ENCODE data around the gene MXI1. TPM values are rescaled to one million over a fixed set of nuclear protein-coding genes. Genes with fewer than 3 reads are reported as not detected.

MXI1 gene
- total and polyA plus RNA-seq, 2 of the 4 experiments (the other 2 are of a cell fraction) = 7.2 to 11.8 TPM

DNA sequence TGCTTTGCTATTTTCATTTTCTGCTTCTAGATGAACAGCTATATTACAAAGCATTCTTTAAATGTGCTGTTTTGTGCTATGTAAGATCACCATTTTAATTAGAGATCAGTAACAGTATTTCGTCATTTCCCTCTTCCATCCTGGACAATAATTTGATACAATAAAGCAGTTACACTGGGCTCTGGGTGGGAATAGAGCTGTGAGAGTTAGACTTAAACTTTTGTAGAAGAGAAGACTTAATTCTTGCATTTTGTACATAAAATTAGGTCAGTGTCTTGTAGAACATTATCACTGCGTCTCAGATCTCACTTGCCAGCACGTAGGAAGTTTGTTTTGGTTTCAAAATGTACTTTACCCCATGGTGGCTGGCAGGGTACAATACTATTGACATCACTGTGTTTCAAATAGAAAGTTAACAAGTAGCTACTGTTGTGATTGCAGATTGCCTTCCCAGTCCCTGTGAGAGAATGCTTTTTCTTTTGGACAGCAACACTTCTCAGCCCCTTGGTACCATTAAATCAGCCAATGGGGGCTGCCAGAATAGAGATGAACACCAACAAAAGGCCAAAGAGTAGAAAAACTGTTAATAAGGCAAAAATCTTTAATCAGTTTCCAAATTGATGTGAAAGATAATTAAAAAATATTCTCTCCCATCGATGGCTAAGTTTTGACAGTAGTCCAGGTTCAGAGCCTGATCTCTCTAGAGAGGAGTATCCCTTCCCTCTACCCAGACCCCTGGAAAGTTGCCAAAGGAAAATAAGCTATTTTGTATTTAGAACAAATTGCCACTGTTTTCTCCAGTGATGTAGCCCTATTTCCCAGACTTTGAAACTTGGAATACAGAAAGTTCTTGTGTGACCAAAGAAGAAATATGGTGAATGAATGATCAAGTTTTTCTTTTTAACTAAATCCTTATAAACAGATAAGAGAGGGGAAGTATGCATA, 62.2 kb downstream of the MXI1 start:
- CTCF ChIA-PET = interaction anchor here (1.7 kb wide), 1 partner anchor 10 kb away, joined by 6 read pairs; no protein-coding TSS in a partner anchor
- no peak overlapping the region for H2AK9ac ChIP-seq (replicated peaks; ENCODE audit: low read depth, low read length, poor library complexity)
- H4K20me1 ChIP-seq (ENCODE audit: insufficient read depth, low read length) = no peaks in the 10 kb centered on the region
- H3K23ac ChIP-seq (ENCODE audit: low read depth, low read length) = no peak overlapping the region
- ATAC-seq (ENCODE audit: low read depth) = no peak
- H3K9me1 ChIP-seq (ENCODE audit: insufficient read depth, low read length) = no peaks in the 10 kb centered on the region
- H2BK15ac ChIP-seq (ENCODE audit: low read depth, low read length) = no peak overlapping the region
- H3K4me2 ChIP-seq (ENCODE audit: low read depth, low read length) = peak overlapping the region; percentile 16; the same call in 1 of the 2 replicates
- no peak overlapping the region; the same call in 1 of the 2 replicates for H3K4me3 ChIP-seq (ENCODE audit: insufficient read depth, low read depth, low read length)
- WGBS, 2 experiments (ENCODE audit: extremely low coverage in 2 of 2, insufficient read length in 1 of 2) = no CpG with 5 or more reads among the region's 4 CpGs
- no peak overlapping the region for H2AFZ ChIP-seq (replicated peaks; ENCODE audit: low read length, poor library complexity)
- BruUV-seq (replicated peaks) = no TSS peak
- no peaks in the 10 kb centered on the region for H3K36me3 ChIP-seq (ENCODE audit: control insufficient read depth, insufficient read depth, low read length)
- H4K5ac ChIP-seq (ENCODE audit: low read depth, low read length) = no peak overlapping the region
- TF ChIP-seq MAZ (IDR thresholded peaks at IDR 0.05; ENCODE audit: borderline replicate concordance, low read depth, low read length) = no peak
- TF ChIP-seq RAD21 (IDR thresholded peaks at IDR 0.05; ENCODE audit: low read length) = no peak
- TF ChIP-seq, protein P1, sequence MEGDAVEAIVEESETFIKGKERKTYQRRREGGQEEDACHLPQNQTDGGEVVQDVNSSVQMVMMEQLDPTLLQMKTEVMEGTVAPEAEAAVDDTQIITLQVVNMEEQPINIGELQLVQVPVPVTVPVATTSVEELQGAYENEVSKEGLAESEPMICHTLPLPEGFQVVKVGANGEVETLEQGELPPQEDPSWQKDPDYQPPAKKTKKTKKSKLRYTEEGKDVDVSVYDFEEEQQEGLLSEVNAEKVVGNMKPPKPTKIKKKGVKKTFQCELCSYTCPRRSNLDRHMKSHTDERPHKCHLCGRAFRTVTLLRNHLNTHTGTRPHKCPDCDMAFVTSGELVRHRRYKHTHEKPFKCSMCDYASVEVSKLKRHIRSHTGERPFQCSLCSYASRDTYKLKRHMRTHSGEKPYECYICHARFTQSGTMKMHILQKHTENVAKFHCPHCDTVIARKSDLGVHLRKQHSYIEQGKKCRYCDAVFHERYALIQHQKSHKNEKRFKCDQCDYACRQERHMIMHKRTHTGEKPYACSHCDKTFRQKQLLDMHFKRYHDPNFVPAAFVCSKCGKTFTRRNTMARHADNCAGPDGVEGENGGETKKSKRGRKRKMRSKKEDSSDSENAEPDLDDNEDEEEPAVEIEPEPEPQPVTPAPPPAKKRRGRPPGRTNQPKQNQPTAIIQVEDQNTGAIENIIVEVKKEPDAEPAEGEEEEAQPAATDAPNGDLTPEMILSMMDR (conservative IDR thresholded peaks at IDR 0.05; ENCODE audit: low read depth, low read length) = no peak
- no peak for TF ChIP-seq SMC3 (IDR thresholded peaks at IDR 0.05; ENCODE audit: low read depth, low read length)
- TF ChIP-seq CHD1 (IDR thresholded peaks at IDR 0.05; ENCODE audit: low read depth, low read length) = no peak
- no peak for TF ChIP-seq RFX5 (IDR thresholded peaks at IDR 0.05; ENCODE audit: low read depth, low read length)
- dilution Hi-C loops (cut with HindIII; ENCODE audit: low sequenced_read_pairs, unreplicated experiment) (no loop called here), intact Hi-C loops (cut with micrococcal nuclease) (no loop called here), in situ Hi-C loops (cut with MboI; ENCODE audit: low sequenced_read_pairs) (loop anchor here (5.0 kb wide), 1 partner anchor 387 kb away; no protein-coding TSS in a partner anchor)
- H3K9ac ChIP-seq (ENCODE audit: low read depth, low read length) = no peak overlapping the region; the same call in 1 of the 2 replicates
- H3K56ac ChIP-seq (ENCODE audit: extremely low read depth, insufficient read depth, low read length) = no peak overlapping the region
- no peak overlapping the region for H2BK20ac ChIP-seq (ENCODE audit: low read depth, low read length)
- H3K4me1 ChIP-seq (ENCODE audit: control insufficient read depth, insufficient read depth, low read length) = no peaks in the 10 kb centered on the region; the same call in 1 of the 2 replicates
- POLR2A ChIA-PET (ENCODE audit: unreplicated experiment) = no interaction called here
- no peaks in the 10 kb centered on the region for H3K9me3 ChIP-seq (ENCODE audit: control insufficient read depth, insufficient read depth, low read length)
- H4K91ac ChIP-seq (ENCODE audit: insufficient read depth, low read depth, low read length) = no peak overlapping the region
- H4K8ac ChIP-seq (ENCODE audit: low read depth in 2 of 2, low read length in 2 of 2) = no peak overlapping the region
- H3K4ac ChIP-seq (ENCODE audit: low read depth, low read length) = no peak overlapping the region
- H3K14ac ChIP-seq (replicated peaks; ENCODE audit: low read depth, low read length) = no peak overlapping the region
- DNase-seq = peak; percentile 25
- no peaks in the 10 kb centered on the region for H3K27me3 ChIP-seq (ENCODE audit: control insufficient read depth, insufficient read depth, low read length)
- no peaks in the 10 kb centered on the region for H3K79me1 ChIP-seq (ENCODE audit: low read depth in 1 of 2, low read length in 2 of 2)
- H3K18ac ChIP-seq (ENCODE audit: low read depth, low read length) = no peak overlapping the region
- no peak overlapping the region for H2BK120ac ChIP-seq (ENCODE audit: low read depth, low read length)
- H2BK5ac ChIP-seq (ENCODE audit: low read depth, low read length, poor library complexity, severe bottlenecking) = no peak overlapping the region
- H2AK5ac ChIP-seq (ENCODE audit: low read depth, low read length) = no peak overlapping the region
- no peak overlapping the region for H3K27ac ChIP-seq (ENCODE audit: insufficient read depth, low read length)
